Dendritic cell treated with granulocyte-macrophage colony-stimulating factor and Interleukin-4, amounts not matched to agents 40 ng/mL and 50 ng/mL, for 4 days (primary cell): ENCODE results near the gene RGS10.
"Not testable (repeated sequence)": the region's sequence is repeated elsewhere in the genome, so short reads cannot be mapped to it uniquely, and the experiment has no call there.

Experiments used
- H3K27ac Mint-ChIP-seq: one replicate; pipeline ENCODE4 v1.8.0; 2022; ENCODE audit warnings: mild to moderate bottlenecking, mixed read lengths
- H3K27me3 Mint-ChIP-seq: one replicate; pipeline ENCODE4 v1.8.0; 2022; ENCODE audit warnings: mild to moderate bottlenecking, mixed read lengths
- H3K36me3 Mint-ChIP-seq: one replicate; pipeline ENCODE4 v1.8.0; 2022; ENCODE audit warnings: low read depth, mixed read lengths
- H3K4me1 Mint-ChIP-seq: one replicate; pipeline ENCODE4 v1.8.0; 2022; ENCODE audit warnings: low read depth, mixed read lengths
- H3K4me3 Mint-ChIP-seq: one replicate; pipeline ENCODE4 v1.8.0; 2022; ENCODE audit warnings: mild to moderate bottlenecking, moderate library complexity, mixed read lengths
- H3K9me3 Mint-ChIP-seq: one replicate; pipeline ENCODE4 v1.8.0; 2022; ENCODE audit warnings: mixed read lengths
- intact Hi-C: fragments of 100-400 bp; cut with micrococcal nuclease; formaldehyde crosslinking; loops from one replicate; pipeline ENCODE4 v1.15.0; 2022

The RGS10 gene

DNA sequence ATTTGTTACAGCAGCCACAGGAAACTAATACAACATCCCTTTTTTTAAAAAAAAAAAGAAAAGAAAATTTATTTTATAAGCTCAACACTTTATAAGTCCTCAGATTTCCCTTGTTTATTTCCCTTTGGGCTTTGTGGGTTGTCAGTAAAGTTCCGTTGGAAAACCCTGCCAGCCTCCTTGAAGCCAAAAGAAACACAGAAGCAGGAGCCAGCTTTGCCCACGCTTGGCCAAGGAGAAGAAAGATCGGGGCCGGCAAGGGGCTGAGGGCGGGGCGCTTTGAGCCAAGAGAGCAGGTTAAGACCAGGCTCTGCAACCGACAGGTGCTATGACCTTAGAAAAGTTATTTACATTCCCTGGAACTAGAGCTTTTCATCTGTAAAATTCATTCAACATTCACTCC, 72.7 kb downstream of the RGS10 start:
- no peak overlapping the region for H3K27ac Mint-ChIP-seq
- H3K27me3 Mint-ChIP-seq = peaks cover 17% of the 10 kb centered on the region
- no peak overlapping the region for H3K4me3 Mint-ChIP-seq
- intact Hi-C loops = no loop called here
- H3K36me3 Mint-ChIP-seq = no peaks in the 10 kb centered on the region
- H3K4me1 Mint-ChIP-seq = peaks cover 5% of the 10 kb centered on the region
- H3K9me3 Mint-ChIP-seq = no peaks in the 10 kb centered on the region

DNA sequence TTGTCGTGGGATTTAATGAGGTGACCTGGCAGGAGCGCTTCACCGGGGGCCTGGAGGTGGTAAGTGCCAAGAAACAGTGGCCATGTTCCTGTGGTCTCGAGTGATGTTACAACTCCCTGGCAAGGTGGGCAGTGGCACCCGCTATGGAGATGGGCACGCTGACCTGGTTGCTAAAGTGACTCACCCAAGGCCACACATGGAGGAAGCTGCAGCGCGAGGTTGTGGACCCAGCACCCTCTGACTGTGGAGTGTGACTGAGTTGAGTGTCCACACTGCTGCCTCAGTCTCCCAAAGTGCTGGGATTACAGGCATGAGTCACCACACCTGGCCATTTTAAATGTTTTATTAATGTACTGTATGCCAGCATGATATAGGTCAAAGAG, 73.2 kb downstream of the RGS10 start:
- Mint-ChIP-seq H3K36me3 (no peaks in the 10 kb centered on the region), H3K27ac (no peak overlapping the region), H3K27me3 (peaks cover 16% of the 10 kb centered on the region), H3K4me1 (peaks cover 5% of the 10 kb centered on the region), H3K4me3 (no peak overlapping the region), H3K9me3 (no peaks in the 10 kb centered on the region)
- intact Hi-C loops = no loop called here

DNA sequence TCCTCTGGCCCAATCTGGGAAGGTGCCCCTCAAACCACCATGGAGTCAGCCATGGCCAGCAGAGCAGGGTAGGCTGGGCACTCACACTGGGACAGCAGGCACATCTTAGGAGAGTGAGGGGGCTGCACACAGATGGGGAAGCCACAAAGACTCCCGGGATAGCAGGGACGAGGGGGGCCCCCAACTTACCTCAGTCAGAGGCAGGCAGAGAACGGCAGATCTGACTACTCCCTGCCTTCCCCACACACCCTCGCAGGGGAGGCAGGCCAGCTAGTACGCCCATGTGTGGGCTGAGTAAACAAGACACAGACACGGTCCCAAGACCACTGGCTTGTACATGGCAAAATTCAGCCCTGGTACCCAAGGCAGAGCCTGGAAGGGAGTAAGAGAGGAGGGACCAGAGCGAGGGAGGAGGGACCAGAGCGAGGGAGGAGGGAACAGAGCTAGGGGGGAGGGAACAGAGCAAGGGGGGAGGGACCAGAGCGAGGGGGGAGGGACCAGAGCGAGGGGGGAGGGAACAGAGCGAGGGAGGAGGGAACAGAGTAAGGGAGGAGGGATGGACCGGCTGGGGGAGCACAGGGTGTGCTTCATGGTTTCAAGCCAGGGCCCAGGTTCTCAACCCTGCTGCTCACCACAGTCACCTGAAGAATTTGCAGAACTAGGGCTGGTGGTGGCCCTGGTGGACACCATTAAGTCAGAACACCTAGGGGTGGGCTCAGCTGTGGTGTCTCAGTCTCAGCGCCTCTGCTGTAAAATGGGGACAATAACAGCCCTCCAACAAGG, 73.8 kb downstream of the RGS10 start:
- Mint-ChIP-seq H3K27ac (no peak overlapping the region), H3K27me3 (peaks cover 13% of the 10 kb centered on the region), H3K4me3 (no peak overlapping the region), H3K4me1 (peaks cover 5% of the 10 kb centered on the region), H3K36me3 (no peaks in the 10 kb centered on the region), H3K9me3 (no peaks in the 10 kb centered on the region)
- intact Hi-C loops = no loop called here

DNA sequence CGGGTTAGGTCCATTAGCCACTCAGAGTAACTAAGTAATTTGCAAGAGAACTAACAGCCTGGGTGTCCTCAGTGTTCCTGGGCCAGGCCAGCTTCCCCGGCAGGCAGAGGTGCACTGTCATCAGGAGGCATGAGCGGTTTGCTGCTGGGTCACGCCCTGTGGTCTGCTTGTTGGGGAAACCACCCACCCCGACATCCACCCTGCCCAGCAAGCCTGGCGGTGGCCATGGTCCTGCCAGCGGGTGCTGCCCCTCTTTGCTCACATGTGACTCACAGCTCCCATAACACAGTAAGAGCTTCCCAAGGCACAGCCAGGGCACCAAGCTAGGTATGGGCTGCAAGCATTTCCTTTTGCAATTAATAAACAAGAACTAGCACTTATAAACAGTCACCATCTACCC, 75.9 kb downstream of the RGS10 start:
- intact Hi-C loops = no loop called here
- Mint-ChIP-seq H3K27ac (no peak overlapping the region), H3K27me3 (peaks cover 19% of the 10 kb centered on the region), H3K36me3 (no peaks in the 10 kb centered on the region), H3K9me3 (peaks cover 11% of the 10 kb centered on the region), H3K4me3 (no peak overlapping the region), H3K4me1 (peaks cover 5% of the 10 kb centered on the region)

DNA sequence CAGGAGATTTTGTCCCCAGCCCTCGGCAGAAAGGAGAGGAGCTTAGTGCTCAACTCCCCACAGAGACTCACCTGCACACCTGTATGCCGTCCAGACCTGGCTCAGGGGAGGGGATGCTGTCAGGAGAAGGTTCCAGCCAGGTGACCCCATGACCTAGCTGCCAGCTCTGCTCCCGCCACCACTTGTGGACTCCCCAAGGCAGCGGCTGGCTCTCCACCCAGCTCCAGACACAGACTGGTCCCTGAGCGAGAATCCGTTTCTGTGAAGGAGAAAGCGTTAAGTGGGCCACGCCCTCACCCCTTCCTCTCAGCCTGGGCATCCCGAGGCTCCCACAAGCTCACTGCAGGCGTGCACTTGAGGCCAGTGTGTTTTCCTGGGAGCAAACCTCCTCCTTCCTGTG, 76.4 kb downstream of the RGS10 start:
- intact Hi-C loops = no loop called here
- Mint-ChIP-seq H3K9me3 (peaks cover 11% of the 10 kb centered on the region), H3K27me3 (peaks cover 19% of the 10 kb centered on the region), H3K4me3 (no peak overlapping the region), H3K4me1 (peaks cover 5% of the 10 kb centered on the region), H3K27ac (no peak overlapping the region), H3K36me3 (no peaks in the 10 kb centered on the region)

DNA sequence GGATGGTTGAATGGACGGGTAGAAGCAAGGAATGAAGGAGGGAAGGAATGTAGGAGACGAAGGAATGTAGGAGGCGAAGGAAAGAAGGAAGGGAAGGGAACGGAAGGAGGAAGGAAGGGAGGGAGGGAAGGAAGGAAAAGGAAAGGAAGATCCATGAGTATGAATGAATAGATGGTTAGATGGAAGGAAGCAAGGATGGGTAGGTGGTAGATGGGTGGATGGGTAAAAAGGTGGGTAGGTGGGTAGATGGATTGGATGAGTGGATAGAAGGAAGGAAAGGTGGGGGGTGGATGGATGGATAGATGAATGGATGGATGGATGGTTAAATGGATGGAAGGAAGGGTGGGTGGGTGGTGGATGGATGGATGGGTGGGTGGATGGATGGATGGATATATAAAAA, 77.4 kb downstream of the RGS10 start:
- H3K4me1 Mint-ChIP-seq = peaks cover 5% of the 10 kb centered on the region
- H3K27me3 Mint-ChIP-seq = peaks cover 18% of the 10 kb centered on the region
- H3K36me3 Mint-ChIP-seq = no peaks in the 10 kb centered on the region
- no peak overlapping the region for H3K27ac Mint-ChIP-seq
- peaks cover 11% of the 10 kb centered on the region for H3K9me3 Mint-ChIP-seq
- no peak overlapping the region for H3K4me3 Mint-ChIP-seq
- intact Hi-C loops = no loop called here

DNA sequence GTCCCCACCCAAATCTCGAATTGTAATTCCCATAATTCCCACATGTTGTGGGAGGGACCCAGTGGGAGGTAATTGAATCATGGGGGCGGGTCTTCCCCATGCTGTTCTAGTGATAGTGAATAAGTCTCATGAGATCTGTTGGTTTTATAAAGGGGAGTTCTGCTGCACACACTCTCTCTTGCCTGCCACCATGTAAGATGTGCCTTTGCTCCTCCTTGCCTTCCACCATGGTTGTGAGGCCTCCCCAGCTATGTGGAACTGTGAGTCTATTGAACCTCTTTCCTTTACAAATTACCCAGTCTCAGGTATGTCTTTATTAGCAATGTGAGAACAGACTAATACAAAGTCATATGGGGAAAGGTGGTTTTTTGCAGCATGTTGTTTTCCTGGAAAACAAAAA, 79.3 kb downstream of the RGS10 start:
- intact Hi-C loops, H3K4me3 Mint-ChIP-seq, H3K27ac Mint-ChIP-seq, H3K4me1 Mint-ChIP-seq, H3K36me3 Mint-ChIP-seq: not testable (repeated sequence)
- peaks cover 11% of the 10 kb centered on the region for H3K9me3 Mint-ChIP-seq
- peaks cover 18% of the 10 kb centered on the region for H3K27me3 Mint-ChIP-seq

DNA sequence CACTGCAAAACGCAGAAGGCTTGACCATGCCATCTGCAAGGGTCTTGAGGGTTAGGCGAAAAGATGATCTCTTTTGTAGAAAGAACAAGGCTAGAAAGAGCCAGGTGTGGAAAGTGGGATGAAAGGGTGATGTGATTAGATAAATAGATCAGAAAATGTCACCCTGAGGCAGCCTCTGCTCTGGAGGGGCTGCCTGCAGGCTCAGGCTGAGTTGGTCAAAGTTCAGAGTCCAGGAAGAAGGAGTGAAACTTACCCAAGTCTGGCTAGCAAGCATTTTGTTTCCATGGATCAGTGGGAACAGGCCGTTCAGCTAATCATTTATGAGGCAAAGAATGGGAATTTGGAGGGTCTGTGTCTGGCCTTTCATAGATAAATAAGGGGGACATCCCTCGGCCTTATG, 79.7 kb downstream of the RGS10 start:
- H3K27me3 Mint-ChIP-seq = peaks cover 18% of the 10 kb centered on the region
- peaks cover 11% of the 10 kb centered on the region for H3K9me3 Mint-ChIP-seq
- no peak overlapping the region for H3K27ac Mint-ChIP-seq
- H3K4me1 Mint-ChIP-seq = peaks cover 5% of the 10 kb centered on the region
- no peak overlapping the region for H3K4me3 Mint-ChIP-seq
- intact Hi-C loops = no loop called here
- H3K36me3 Mint-ChIP-seq = no peaks in the 10 kb centered on the region

DNA sequence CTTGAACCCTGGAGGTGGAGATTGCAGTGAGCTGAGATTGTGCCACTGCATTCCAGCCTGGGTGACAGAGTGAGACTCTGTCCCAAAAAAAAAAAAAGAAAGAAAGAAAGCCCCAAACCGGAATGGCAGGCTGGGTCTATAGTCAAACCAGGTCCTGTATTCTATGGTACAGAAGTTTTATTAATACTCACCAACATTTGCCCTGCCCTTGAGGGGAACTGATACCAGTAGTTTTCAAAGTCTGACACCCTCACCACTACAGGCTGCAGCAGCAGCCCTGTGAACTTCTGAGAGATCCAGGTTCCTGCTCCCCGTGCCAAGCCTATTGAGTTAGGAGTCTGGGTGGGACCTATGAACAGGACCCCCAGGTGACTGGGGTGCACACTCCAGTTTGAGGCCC, 80.6 kb downstream of the RGS10 start:
- Mint-ChIP-seq H3K9me3 (peaks cover 11% of the 10 kb centered on the region), H3K36me3 (no peaks in the 10 kb centered on the region), H3K27ac (no peak overlapping the region), H3K27me3 (peaks cover 18% of the 10 kb centered on the region), H3K4me3 (no peak overlapping the region), H3K4me1 (peaks cover 5% of the 10 kb centered on the region)
- intact Hi-C loops = no loop called here

DNA sequence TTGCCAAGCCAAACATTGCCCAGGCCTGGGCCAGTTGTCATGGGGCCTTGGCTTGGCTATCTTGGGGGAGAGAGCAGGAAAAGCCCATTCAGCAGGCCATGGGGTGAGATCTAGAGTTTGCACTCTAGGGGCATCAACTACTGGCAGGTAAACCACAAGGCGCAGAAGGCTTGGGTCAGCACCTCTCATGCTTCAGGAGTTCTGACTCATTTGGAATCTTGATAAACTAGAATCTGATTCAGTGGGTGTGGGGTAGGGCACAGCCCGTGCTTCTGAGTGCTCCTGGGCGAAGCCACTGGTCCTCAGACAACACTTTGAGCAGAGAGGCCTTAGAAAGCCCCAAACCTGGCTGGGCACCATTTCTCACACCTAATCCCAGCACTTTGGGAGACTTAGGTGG, 81.1 kb downstream of the RGS10 start:
- Mint-ChIP-seq H3K27me3 (peaks cover 18% of the 10 kb centered on the region), H3K36me3 (no peaks in the 10 kb centered on the region), H3K27ac (no peak overlapping the region), H3K4me3 (no peak overlapping the region), H3K9me3 (peaks cover 11% of the 10 kb centered on the region), H3K4me1 (peaks cover 5% of the 10 kb centered on the region)
- intact Hi-C loops = no loop called here

DNA sequence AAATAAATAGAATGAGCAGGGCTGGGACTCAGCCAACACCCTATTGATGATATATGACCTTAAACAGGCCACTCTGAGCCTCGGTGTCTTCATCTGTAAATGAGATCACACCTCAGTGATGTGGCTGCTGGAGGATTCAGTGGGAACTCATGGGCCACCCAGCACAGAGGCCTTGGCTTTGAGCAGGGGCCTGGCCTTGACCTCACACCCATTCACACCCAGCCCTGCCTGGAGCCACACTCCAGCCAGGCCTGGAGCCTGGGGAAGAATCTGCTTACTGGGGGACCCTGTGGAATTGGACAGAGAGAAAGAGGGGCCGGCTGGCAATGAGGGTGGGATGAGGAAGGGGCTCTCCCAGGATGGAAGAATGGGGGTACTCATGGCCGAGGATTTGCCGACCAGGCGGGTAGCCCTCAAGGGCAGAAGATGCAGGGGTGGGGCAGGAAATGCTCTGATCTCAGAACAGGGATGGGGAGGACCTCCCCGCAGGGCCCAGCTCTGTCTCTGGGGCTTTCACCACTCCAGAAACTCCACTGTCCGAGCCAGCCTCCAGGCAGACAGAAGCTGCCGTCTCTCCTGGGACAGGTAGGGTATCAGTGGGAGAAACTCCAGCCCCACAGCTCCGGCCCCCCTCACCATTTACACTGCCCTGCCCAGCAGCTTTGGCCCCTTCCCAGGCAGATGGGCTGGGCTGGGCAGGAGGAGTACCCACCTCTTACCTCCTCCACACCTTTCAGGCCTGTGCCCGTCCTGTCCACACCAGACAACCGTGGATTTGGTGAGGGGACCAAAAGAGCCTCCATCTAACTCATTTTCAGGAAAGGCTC, 81.9 kb downstream of the RGS10 start:
- peaks cover 14% of the 10 kb centered on the region for H3K27me3 Mint-ChIP-seq
- H3K27ac Mint-ChIP-seq = no peak overlapping the region
- peaks cover 11% of the 10 kb centered on the region for H3K9me3 Mint-ChIP-seq
- intact Hi-C loops = no loop called here
- H3K4me3 Mint-ChIP-seq = no peak overlapping the region
- H3K4me1 Mint-ChIP-seq = no peaks in the 10 kb centered on the region
- no peaks in the 10 kb centered on the region for H3K36me3 Mint-ChIP-seq

DNA sequence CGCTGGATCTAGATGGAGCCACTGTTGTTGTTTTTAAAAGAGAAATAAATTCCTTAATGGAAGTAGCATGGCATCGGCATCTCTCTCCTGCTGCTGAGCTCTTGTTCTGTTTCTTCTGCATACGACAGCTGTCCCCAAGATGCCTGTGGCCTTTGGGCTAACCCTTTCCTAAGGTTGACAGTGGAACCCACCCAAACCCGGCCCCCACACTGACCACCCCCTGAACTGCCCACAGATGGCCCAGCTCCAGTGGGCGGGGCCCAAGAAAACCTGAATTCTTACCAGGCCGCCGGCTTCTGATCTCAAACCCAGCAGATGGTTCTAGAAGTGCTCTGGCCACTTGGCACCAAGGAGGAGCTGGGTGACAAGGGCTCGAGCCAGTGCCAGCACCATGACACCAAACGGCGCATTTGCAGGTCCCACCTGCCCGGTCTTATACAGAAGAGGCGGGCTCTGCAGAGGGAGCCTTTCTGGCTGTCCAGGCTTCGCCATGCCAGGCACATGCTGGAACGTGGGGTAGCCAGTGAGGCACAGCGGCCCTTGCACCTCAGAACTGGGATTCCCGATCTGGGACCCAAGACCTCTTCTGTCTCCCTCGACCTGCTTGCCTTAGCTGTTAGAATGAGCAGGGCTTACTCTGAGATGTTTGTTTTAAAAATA, 82.7 kb downstream of the RGS10 start:
- H3K4me1 Mint-ChIP-seq = no peaks in the 10 kb centered on the region
- peaks cover 9% of the 10 kb centered on the region for H3K27me3 Mint-ChIP-seq
- intact Hi-C loops = no loop called here
- H3K9me3 Mint-ChIP-seq = peaks cover 11% of the 10 kb centered on the region
- no peaks in the 10 kb centered on the region for H3K36me3 Mint-ChIP-seq
- H3K4me3 Mint-ChIP-seq = no peak overlapping the region
- H3K27ac Mint-ChIP-seq = no peak overlapping the region

DNA sequence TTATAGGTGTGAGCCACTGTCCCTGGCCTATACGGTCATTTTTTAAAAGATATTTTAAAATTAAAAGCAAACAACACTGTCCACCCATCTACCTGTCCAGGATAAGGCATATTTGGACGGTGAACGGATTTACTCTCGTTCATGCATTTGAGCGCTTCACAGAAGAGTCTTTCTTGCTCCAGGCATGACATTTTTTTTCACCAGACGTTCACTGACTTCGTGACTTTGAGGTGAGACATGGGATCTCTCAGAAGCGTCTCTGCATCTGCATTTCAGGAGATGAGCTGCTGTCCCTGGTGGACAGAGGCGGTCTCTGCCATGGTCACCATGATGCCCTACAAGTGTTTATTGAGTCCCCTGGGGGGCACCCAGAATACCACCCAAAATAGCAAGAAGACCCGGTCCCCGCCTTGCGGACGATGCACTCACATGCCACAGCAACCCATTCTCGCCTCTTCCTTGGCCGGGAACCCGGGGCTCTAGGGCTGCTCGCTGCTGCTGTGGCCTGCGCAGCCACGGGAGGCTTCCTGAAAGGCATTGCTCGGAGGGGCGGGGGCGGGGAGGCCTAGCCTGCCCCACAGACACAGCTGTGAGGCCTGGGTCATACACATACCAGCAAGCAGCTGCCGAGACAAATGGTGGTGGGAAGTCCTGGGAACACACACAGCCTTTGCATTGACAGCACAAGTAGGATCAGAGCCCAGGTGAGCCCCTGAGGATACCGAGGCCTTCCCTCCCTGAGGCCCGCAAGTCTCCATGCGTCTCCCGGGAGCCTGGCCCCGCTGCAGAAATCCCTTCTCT, 84.4 kb downstream of the RGS10 start:
- Mint-ChIP-seq H3K27ac (no peak overlapping the region), H3K36me3 (no peaks in the 10 kb centered on the region), H3K27me3 (peaks cover 5% of the 10 kb centered on the region), H3K4me3 (no peak overlapping the region), H3K9me3 (peaks cover 6% of the 10 kb centered on the region), H3K4me1 (no peaks in the 10 kb centered on the region)
- intact Hi-C loops = no loop called here

DNA sequence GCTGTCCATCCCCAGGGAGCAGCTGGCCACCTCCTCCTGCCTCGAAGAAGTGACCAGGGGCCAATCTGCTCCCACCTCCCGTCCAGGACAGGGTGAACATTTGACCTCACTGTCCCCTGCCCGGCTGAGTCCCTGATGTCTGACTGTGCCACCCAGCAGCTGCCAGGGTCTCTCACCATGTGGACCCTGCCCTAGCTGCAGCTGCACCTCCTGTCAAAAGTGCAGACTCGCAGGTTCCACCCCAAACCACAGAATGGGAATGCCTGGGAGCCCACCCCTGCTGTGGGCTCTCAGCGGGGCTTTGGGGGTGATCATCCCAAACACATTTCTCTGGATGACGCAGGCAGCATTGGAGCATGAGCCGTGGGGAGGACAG, 86.1 kb downstream of the RGS10 start:
- H3K9me3 Mint-ChIP-seq = no peaks in the 10 kb centered on the region
- no peaks in the 10 kb centered on the region for H3K36me3 Mint-ChIP-seq
- no peaks in the 10 kb centered on the region for H3K27me3 Mint-ChIP-seq
- H3K27ac Mint-ChIP-seq = no peak overlapping the region
- intact Hi-C loops = no loop called here
- H3K4me3 Mint-ChIP-seq = no peak overlapping the region
- H3K4me1 Mint-ChIP-seq = no peaks in the 10 kb centered on the region
